Activated CD8-positive, alpha-beta memory T cell treated with anti-CD3 and anti-CD28 coated beads for 24 hours (primary cell): ENCODE data around the gene WDR18.

Experiments used
- DNase-seq: peaks from one replicate; pipeline ENCODE4 v3.0.0-alpha.2; 2020

The WDR18 gene

GRCh38 chr19:1009041-1009980 is 25.2 kb downstream of the WDR18 start:
- DNase-seq, result no peak

GRCh38 chr19:1009981-1010538 is 25.9 kb downstream of the WDR18 start:
- no peak for DNase-seq

DNA sequence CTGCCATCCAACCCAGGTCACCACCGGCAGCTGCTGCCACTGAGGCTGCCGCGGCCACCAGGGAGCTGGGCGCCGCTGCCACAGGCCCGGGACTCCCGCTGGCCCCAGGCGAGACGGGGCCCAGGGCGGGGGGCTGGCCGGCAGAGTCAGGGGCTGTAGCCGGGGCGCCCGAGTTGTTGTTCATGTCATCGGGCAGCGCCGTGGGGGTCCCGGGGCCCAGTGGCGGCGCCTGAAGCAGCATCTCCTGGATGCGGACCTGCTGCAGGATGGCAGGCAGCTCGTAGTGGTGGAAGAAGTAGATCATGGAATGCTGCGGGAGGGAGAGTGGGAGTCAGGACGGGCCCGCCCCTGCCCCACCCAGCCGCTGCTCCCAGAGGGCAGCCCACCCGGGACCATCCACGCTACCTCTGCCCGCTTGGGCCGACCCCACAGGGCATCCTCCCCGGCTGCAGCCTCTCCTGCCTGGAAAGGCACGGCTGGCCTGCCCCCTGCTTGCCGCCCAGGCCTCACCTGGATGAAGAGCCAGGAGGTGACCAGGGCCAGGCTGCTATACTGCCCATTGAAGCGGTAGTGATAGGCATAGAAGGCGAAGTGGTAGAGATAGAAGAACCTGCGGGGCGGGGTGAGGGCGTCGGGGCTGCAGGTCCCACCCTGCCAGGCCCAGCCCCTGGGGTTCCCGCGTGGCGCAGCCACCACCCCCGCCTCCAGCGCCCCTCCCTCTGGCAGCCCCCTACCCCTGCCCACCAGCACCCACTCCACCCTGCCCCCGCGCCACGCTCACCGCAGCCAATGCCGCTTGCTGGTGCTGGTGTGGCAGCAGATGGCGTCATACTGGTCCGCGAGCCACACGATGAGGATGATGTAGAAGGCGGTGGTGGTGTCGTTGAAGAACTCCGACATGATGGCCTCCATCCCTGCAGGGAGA is 26.7 kb downstream of the WDR18 start:
- no peak for DNase-seq

- no peak for DNase-seq
Observed at GRCh38 chr19:1011831-1012333, 27.7 kb downstream of the WDR18 start.

GRCh38 chr19:1012334-1012733 is 28.2 kb downstream of the WDR18 start:
- no peak for DNase-seq

GRCh38 chr19:1013218-1013617 is 29.1 kb downstream of the WDR18 start:
- DNase-seq, result no peak

GRCh38 chr19:1014161-1015060 is 30.3 kb downstream of the WDR18 start:
- DNase-seq, result no peak

GRCh38 chr19:1015061-1015781 is 31.1 kb downstream of the WDR18 start:
- DNase-seq, result no peak

GRCh38 chr19:1015782-1016646 is 31.9 kb downstream of the WDR18 start:
- no peak for DNase-seq

DNA sequence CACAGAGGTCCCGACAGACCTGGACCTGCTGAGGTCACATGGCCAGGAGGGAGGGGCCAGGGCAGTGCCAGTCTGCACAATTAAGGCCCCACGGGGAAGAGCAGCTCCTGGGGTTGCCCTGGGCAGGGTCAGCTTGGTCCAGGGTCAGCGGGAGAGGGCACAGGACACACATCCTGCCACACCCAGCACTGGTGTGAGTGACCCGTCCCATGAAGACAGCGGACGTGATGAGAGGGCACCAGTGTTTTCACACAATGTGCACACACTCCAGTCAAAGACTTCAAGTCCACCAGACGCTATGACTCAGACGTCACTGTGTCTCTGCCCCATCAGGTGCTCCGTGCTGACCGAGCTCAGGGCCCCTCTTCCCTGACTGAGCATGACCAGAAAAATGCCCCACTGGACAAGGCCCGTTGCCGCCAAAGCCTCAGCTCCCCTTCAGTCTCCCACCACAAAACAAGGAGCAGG is 32.5 kb downstream of the WDR18 start:
- DNase-seq, result no peak

GRCh38 chr19:1017115-1017905 is 33.2 kb downstream of the WDR18 start:
- no peak for DNase-seq

DNA sequence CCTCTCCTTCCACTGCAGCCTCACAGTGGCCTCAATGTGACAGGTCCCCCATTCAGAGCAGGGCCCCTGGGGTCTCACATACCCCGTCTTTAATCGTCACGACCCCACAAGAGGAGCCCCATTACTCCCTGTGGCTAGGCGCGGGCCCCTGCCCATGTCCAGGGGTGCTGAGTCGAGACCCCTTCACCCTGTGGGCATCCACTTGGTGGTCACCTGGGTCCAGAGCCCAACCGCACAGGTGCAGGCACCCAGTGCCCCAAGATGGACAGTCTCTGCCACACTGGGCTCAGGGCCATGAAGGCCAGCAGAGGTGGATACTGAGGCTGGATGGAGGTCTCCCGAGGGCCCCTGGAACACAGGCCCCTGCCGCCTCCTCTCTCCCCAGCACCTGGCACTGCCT is 33.8 kb downstream of the WDR18 start:
- no peak for DNase-seq

- no peak for DNase-seq
Observed at GRCh38 chr19:1018393-1018792, 34.2 kb downstream of the WDR18 start.

- DNase-seq, result no peak
Observed at GRCh38 chr19:1018932-1019615, 34.9 kb downstream of the WDR18 start.

DNA sequence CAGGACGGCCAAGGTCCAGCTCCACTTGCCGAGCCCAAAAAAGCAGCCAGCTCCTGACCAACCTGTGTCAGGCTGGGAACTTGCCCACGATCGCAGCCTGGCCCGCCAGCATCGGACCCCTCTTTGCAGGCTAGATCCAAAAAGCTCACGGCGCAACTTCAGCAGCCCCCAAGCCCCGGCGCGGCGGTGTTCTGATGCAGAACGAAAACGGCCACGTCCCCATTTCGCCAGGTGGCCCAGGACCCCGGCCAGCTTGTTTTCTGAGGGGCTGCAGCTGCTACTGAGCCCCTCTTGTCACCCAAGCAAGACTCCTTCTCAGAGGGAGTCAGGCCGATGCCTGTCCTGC is 35.4 kb downstream of the WDR18 start:
- no peak for DNase-seq

GRCh38 chr19:1019980-1020867 is 36.1 kb downstream of the WDR18 start:
- DNase-seq, result peak; percentile 69

- DNase-seq, result peak; percentile 97
Observed at GRCh38 chr19:1020868-1021425, 36.8 kb downstream of the WDR18 start, which contains the start of gene TMEM259. Gene TMEM259 (minus strand): TSS chr19:1021123. CDS start chr19:1020996, 127 bp downstream.
